Esophagus mucosa (tissue), 1 donor: ENCODE data around the gene IRF1. TPM values are rescaled to one million over a fixed set of nuclear protein-coding genes. Genes with fewer than 3 reads are reported as not detected.
"Not testable (repeated sequence)": the region's sequence is repeated elsewhere in the genome, so short reads cannot be mapped to it uniquely, and the experiment has no call there.

Experiments
- ATAC-seq: fragments of 200-7000 bp; cut with Tn5 transposase; one replicate; pipeline ENCODE4 v1.9.1; 2020
- total RNA-seq: library from RNA; stranded (reverse); gene quantifications from one replicate; pipeline ENCODE4 v1.2.4, GENCODE V29; 2023
- donor health status: DM: yes; HTN: yes; CAD: no.

IRF1 gene
- total RNA-seq, 1 donor from 2014 or later, result 9.1 TPM

GRCh38 chr5:132486318-132487094 lies 4.1 kb downstream of the IRF1 start:
- no peak for ATAC-seq

DNA sequence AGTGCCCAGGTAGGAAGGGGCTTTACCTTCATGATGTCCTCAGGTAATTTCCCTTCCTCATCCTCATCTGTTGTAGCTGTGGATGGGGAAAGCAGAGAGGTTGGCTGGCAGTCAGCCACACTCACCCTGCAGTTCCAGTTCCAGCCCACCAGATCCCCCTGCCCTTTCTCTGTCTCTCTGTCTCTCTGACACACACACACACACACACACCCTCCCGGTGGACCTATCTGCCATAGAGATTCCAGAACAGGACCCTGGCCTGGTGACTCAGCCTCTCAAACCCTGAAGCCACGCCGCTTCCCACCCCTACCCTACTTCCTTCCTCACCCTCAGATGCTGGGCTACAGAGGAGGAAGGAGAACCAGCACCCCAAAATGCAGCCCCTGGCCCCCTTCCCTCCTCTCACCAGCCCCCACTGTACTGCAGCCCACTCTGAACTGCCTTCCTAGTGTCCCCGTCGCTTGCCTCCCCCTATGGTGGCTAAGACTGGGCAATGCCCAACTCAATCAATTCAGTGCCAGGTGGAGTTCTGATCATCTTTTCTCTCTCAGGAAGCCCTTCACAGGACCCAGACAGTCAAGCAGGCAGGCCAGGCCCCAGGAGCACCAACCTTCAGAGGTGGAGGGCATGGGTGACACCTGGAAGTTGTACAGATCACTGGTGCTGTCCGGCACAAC lies 4.8 kb downstream of the IRF1 start:
- no peak for ATAC-seq

GRCh38 chr5:132484876-132485640 lies 5.5 kb downstream of the IRF1 start:
- not testable (repeated sequence) for ATAC-seq

DNA sequence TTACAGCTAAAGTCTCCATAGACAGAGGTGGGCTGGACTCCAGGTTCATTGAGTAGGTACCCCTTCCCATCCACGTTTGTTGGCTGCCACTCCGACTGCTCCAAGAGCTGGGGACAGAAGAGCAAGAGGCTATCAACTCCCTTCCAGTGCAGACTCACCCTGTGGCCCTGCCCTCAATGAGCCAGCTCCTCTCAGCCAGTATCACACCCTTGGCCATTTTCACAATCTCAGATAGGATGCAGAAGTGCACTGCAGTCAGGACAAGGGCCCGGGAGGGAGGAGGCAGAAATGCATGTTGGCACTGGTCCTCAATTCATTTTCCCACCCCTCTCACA lies 6.2 kb downstream of the IRF1 start:
- no peak for ATAC-seq

DNA sequence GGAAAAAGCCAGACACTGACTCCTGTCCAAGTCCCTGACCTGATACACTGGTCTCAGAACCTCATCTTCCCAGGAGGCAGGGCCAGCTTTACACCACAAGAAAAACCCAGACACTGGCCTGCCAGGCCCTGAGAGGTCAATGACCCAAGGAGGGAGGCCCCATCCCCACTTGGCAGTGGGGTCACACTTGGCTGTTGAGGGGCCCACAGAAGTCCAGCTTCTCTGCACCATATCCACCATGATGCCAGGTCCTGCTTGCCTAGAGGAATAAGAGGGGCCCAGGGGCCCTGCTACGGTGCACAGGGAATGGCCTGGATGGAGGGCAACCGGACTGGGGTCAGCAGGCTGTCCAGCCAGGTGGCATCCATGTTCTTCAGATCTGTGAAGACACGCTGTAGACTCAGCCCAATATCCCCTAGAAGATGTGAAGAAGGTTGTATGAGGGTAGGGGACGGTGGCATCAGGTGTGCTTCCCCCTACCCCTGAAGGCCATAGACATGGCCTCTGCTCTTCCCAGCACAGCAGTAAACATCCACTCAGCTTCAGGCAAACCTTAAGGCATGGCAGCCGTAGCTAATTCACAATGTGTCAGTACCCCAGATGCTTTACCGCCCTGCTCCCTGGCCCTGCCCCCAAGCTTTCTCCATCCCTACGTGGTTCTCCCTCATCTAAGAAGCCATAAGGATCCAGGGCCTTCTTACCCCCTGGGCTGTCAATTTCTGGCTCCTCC lies 6.7 kb downstream of the IRF1 start:
- no peak for ATAC-seq

- ATAC-seq, result no peak
Measured at GRCh38 chr5:132483101-132483500, 7.5 kb downstream of the IRF1 start.

- ATAC-seq, result no peak
Measured at GRCh38 chr5:132481596-132482211, 8.9 kb downstream of the IRF1 start.

DNA sequence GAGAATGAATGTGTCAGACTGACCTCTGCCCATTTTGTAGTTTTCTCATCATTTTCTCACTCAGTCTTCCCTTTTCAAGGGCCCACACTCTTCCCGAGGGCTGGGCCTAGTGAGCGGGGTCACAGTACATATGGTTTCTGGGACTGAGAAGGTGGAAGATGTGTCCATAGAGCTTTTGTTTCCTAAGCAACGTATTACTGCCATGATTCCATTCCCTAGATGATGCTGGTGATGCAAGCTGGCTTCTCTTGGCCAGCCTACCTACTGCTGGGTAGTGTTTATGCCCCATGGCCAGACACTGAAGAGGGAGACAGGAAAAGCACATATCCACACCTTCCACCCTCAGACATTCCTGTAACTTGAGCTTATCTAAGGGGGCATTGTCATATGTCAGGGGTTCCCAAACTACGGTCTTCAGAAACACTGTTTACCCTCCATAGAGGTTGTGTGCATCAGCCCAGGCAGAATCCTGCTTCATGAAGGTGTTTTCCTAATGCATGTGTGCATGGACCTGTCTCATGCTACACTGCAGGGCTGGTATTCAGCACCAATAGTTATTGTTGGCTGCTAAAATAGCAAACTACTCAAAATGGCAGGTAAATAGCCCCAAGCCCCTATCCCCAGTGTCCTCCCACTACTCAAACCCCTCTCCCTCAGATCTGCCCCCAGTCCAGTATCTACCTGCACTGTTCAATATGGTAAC lies 9.5 kb downstream of the IRF1 start:
- ATAC-seq, result no peak

DNA sequence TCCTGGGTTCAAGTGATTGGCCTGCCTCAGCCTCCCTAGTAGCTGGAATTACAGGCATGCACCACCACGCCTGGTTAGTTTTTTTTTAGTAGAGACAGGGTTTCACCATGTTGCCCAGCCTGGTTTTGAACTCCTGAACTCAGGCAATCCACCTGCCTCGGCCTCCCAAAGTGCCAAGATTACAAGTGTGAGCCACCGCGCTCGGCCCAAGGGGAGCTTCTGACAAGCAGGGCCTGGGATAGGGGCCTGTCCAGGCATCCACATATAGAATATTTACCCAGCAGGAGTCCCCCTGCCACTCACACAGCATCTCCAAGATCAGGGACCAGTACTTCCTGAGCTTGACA lies 10.1 kb downstream of the IRF1 start:
- ATAC-seq, result no peak

- ATAC-seq, result no peak
Measured at GRCh38 chr5:132480042-132480441, 10.5 kb downstream of the IRF1 start.

DNA sequence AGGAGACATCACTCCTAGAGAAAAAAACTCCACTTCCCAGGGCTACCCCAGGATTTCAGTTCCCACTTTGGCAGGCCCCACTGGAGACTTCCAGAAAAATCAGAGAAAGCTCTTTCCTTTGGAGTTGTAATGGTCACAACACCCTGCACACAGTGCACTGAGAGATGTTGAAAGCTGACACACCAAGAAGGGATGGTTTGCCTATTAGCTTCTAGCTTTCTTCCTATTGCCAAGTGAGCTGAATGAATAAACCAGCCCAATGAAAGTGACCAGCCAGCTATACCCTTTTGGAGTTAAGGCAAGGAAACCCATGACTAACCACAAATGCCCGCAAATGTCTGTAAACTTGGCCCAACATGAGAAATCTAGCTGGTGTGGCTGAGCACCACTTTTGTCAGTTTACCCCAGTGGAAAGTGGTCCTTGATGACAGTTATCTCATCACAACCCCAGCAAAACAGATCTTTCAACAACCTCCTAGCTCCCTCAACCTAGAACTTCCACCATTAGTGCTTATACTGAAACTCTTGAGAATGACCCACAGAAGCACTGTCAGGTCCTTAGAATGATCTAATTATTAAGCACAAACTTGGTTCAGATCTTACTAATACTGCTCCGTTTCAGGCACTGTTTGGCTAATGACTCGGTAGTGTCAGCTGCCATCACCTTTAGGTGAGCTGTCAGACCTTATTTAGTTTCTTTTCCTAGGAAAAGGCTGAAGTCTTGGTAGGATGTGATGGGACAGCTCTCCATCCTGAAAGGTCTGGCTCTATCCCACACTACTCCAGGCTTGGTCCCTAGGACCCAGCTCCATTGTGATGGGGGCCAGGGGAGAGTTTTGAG lies 11.2 kb downstream of the IRF1 start:
- ATAC-seq, result no peak

DNA sequence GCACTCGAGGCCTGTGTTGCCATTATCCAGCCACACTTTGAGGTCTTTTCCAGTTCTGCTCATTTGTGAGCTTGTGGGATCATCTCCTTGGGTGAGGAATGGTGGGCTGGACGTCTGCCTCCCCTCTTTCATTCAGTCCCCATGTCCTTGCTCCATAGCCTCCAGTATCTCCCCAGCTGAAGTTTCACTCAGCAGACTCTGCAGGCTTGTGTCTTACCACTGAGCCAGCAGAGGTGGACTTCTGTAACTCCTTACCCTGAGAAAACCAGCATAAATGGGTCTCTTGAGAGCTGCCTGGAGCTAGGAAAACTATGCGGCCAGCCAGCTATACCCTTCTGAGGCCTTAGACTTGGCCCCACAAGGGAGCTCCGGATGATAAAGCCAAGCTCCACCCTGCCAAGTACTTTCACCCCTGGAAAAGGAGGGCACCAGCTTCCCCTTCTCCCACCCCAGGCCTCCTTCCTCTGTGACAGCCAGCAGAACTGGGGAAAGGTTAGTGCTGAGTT lies 12.2 kb downstream of the IRF1 start:
- ATAC-seq, result no peak

- ATAC-seq, result peak; percentile 24
Measured at GRCh38 chr5:132477784-132478365, 12.7 kb downstream of the IRF1 start.

DNA sequence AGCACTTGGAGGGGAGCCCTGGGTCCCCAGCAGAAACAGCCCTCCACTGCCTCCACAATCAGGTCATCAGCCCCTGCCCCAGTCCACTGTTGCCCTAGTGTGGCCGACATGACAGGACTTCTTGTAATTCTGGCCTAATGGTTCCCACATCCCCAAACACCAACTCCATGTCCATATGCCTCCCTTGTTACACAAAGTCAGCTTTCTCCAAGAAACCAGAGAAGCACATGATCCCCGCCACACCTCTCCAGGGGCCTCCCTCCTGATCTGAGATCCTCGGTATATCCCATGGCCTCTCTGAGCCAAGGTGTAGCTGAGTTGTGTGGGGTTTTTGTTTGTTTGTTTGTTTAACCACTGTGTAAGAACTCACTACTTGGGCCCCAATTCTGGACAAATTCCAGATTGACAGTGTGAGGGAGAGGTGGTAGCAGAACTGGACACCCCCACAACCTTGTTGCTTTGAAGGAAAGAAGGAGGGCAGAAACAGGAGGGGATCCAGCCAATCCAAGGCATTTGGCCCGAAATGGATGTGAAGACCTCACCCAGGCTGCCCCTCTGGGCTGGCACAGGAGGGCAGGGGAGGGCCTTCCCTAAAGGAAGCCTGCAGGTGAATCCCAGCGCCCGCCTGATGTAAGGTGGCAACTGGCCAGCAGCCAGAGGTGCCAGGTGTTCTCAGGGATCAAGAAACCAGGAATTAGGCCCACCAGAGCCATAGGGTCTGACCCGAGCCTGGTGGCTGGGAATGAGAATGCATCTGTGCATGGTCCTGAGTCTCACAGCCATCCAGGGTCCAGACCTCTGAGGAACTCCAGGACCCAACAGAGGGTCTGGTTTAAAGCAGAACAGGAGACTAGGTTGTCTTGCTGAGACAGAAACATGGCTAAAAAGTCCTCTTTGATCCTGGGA lies 13.4 kb downstream of the IRF1 start:
- no peak for ATAC-seq

- ATAC-seq, result no peak
Measured at GRCh38 chr5:132475987-132476875, 14.3 kb downstream of the IRF1 start.

DNA sequence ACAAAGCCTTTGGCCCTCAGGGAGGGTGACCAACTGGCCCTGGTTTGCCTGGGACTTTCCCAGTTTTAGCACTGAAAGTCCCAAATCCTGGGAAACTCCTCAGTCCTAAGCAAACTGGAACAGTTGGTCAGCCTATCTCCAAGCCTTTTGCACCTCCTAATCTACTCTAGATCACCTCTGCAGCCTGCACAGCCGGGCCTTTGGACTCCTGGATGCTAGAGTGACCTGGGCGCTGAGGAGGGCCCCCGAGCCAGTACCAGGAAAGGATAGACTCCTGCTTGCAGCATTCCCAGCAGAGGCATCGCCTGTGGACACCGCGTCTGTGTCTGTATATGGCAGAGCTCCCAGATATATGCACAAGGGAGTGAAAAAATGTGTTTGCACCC lies 15.1 kb downstream of the IRF1 start:
- ATAC-seq, result no peak

DNA sequence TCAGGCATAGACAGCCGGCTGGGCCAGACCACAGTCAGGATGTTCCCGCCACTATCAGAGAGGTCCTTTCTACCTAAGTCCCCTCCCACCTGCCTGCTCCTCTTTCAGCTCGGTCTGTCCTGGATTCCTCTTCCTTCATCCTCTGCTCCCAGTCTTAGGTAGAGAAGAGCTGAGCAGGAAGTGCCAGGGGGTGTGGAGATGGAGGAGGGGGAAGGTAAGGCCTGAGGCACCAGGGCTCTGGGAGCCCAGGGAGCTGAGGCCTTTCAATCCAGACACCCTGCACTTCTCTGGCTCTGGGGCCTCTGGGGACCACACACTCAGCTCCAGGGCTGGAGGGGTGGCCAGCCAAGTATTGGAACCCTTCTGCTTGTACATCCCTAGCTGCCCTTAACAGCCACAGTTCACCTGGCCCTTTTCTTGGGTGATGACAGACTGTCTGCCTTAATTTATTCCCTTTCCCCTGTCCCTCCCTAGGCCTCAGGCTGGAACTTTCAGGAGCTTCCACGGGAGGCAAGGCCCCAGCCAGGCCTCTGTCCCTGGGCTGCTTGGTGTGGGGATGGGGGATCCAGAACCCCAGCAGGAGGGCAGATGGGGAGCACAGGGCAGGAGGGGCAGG lies 15.6 kb downstream of the IRF1 start:
- no peak for ATAC-seq
